Suprapubic skin (tissue), 4 donors: ENCODE results near the gene CBFA2T3.

Experiments used
- POLR2A ChIP-seq, 2 donors: fragments of 450-650 bp; IDR thresholded peaks; one replicate each; pipeline ENCODE4 v1.6.1; 2017; ENCODE audit warnings: antibody characterized with exemption in 2 of 2, mild to moderate bottlenecking in 2 of 2, moderate library complexity in 2 of 2
- POLR2AphosphoS5 ChIP-seq, 3 donors: sonication (generic); formaldehyde crosslinking; IDR thresholded peaks; one replicate each; pipeline ENCODE4 v1.6.1; 2017; ENCODE audit warnings: antibody characterized with exemption in 3 of 3
- TF ChIP-seq, protein P1 (sequence below), 2 donors: fragments of 200-600 bp in 1 of 2; fragments of 450-650 bp in 1 of 2; sonication (generic) in 1 of 2; IDR thresholded peaks; one replicate each; pipeline ENCODE4 v1.5.1; 2016 to 2019; ENCODE audit warnings: antibody characterized with exemption in 2 of 2, mild to moderate bottlenecking in 1 of 2, moderate library complexity in 1 of 2

DNA sequence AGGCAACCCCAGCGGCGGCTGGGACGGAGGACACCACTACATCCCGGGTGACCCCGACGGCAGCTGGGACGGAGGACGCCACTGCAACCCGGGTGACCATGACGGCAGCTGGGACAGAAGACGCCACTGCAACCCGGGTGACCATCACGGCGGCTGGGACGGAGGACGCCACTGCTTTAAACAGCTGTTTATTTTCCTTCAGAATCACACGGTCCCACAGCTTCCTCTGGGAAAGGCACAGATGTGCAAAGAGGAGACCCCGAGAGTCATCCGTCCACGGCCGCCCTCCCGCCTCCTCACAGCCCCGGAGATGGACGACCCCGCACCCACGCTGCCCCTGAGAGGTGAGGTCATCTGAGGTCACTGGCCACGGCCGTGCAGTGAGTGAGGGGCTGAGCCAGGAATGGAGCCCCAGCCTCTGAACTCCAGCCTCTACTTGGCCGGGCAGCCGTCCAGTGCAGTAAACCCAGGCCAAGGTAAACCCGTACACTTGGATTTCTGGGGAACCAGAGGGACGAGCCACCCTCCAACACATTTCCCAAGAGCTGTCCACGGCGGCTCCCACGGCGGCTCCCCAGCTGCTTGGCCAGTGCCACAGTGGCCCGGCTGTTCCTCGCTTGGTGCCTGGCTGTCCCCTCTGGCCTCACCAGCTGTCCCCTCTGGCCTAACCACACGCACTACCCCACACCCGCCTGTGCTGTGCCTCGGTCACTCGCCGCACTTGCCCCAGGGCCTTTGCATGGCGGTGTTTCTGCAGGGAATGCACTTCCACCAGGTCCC is 67.4 kb downstream of the CBFA2T3 start:
- TF ChIP-seq POLR2A (IDR thresholded peaks at IDR 0.05) (no peak), POLR2AphosphoS5 (IDR thresholded peaks at IDR 0.05) (no peak)
- TF ChIP-seq, protein P1, sequence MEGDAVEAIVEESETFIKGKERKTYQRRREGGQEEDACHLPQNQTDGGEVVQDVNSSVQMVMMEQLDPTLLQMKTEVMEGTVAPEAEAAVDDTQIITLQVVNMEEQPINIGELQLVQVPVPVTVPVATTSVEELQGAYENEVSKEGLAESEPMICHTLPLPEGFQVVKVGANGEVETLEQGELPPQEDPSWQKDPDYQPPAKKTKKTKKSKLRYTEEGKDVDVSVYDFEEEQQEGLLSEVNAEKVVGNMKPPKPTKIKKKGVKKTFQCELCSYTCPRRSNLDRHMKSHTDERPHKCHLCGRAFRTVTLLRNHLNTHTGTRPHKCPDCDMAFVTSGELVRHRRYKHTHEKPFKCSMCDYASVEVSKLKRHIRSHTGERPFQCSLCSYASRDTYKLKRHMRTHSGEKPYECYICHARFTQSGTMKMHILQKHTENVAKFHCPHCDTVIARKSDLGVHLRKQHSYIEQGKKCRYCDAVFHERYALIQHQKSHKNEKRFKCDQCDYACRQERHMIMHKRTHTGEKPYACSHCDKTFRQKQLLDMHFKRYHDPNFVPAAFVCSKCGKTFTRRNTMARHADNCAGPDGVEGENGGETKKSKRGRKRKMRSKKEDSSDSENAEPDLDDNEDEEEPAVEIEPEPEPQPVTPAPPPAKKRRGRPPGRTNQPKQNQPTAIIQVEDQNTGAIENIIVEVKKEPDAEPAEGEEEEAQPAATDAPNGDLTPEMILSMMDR (IDR thresholded peaks at IDR 0.05): no peak
